HuH-7.5 (cell line): ENCODE data around the gene ANXA4.
"Not testable (repeated sequence)": the region's sequence is repeated elsewhere in the genome, so short reads cannot be mapped to it uniquely, and the experiment has no call there.

Source experiments
- DNase-seq: peaks from one replicate; pipeline ENCODE4 v3.0.0; 2011; ENCODE audit warnings: low spot score

The ANXA4 gene

GRCh38 chr2:69721022-69721421 lies 20.9 kb upstream of the ANXA4 start:
- DNase-seq = no peak

GRCh38 chr2:69723791-69724190 lies 18.1 kb upstream of the ANXA4 start:
- DNase-seq = no peak

GRCh38 chr2:69724540-69725159 lies 17.3 kb upstream of the ANXA4 start:
- peak; percentile 37 for DNase-seq

DNA sequence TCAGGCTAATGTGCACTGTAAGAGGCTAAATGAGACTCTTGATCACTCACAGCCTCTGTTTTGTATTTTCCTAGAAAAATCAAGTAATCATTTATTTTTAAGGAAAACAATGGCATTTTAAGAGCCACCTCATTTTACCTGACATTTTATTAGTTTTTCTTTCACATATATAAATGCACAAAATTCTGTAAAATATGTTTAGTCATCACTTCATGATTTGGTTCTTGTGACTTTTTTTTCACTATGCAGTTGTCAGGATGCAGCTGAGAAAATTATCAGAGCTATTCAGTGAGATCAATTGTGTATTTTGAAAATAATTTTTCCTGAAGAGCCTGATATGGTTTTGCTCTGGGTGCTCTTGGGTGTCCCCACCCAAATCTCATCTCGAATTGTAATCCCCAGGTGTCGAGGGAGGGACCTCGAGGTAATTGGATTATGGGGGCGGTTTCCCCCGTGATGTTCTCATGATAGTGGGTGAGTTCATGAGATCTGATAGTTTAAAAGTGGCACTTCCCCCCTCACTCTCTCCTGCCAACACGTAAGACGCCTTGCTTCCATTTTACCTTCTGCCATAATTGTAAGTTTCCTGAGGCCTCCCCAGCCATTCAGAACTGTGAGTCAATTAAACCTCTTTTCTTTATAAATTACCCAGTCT lies 16.1 kb upstream of the ANXA4 start:
- no peak for DNase-seq

DNA sequence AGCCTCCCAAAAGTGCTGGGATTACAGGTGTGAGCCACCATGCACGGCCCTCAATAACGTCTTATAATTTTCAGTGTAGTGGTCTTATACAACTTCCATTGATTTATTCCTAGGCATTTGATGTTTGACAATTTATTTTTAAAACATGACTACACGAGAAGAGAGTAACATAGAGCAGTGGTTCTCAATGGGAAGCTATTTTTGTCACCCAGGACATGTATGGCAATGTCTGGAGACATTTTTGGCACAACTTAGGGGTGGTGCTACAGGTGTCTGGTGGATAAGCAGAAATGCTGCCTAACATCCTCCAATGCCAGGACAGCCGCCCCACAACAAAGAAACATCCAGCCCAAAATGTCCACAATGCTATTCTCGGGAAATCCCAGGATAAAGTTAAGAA lies 12.7 kb upstream of the ANXA4 start:
- no peak for DNase-seq

DNA sequence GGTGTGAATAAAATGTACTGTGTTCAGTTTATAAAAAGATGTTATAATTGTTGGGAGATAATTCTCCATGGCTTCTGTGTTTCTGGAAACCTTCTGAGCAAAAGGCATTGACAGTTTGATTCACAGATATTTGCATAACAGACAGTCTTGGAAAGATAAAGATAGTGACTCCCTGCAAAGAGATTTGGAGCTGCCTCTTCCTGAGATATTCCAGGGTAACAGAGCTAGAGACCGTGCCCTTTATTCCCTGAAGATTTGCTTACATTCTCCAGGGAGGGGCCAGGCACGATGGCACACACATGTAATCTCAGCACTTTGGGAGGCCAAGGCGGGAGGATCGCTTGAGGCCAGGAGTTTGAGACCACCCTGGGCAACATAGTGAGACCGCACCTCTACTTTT lies 12.2 kb upstream of the ANXA4 start:
- DNase-seq = no peak

DNA sequence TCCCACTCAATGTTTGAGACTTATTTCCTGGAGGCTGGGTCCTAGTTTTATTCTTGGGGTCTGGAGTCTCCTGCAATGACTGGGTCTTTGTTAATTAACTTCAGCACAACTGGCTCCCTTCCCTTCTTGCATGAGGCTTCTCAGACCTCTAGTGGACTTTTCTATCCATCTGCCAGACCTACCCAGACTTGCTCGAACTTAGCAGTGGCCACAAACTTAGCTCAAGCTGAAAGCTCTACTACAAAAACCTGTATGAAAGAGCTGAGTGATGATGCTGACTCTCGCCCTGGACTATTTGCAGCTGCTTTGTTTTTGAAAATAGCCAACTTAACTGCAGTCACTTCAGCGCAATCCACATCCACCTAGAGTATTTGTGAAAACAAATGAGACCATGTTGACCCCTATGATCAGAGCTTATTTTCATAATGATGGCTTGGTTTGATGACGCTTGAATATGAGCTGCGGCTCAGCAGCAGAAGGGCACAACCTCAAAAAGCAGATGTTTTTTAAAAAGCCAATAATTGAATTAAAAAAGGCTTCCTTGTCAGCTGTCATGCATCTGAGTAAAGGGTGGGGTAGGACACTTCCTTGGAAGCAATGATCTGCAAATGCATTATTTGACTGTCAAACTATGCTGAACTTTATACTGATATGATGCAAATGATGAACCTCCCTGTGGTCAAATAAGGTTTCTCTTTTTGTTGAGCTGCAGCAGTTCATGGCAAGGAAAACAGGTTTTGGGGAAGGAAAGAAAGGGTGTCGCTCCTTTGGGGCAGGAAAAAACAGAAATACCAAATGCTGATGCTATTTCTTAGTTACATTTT lies 10.6 kb upstream of the ANXA4 start:
- DNase-seq = no peak

GRCh38 chr2:69733342-69734034 lies 8.4 kb upstream of the ANXA4 start:
- no peak for DNase-seq

DNA sequence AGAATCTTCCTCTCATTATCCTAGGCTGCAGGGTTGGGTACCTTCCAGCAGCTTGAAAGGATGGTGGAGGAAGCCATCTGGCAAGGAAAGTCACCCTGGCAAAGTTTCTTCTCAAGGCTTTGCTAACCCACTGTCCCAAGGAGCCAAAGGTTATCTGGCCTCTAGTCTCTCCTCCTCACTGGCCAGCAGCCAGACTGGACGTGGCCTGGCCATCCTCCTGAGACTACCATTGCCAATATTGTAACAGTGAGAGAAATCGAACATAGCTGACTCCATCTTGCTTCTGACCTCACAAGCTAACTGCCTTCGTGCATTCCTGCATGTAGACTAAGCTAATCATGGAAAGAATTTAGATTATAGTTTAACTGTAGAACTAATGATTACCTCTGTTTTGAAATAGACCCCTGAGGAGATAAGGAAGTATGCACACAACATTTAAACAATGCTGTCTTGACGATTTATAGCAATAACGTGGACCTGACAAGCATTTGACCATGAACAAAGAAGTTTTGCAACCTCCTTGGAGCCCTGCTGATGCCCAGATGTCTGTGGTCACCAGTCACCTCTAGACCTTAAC lies 7.8 kb upstream of the ANXA4 start:
- DNase-seq = no peak

- DNase-seq = no peak
Observed at GRCh38 chr2:69734854-69735544, 6.9 kb upstream of the ANXA4 start.

DNA sequence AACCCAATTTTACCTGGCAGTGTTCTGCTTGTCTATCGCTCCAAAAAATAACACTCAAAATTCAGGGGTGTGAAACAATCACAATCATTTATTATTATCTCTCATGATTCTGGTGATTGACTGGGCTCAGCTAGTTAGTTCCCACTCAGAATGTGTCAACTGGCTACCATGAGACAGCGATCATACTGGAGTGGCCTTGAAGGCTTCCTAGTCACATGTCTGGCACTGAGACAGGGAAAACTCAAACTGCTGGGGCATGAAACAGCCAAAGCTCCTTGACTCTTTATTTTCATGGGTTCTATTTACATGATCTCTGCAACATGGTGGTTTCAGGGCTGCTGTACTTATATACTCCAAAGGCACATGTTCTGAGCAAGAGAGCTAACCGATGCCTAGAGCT lies 6.2 kb upstream of the ANXA4 start:
- no peak for DNase-seq

DNA sequence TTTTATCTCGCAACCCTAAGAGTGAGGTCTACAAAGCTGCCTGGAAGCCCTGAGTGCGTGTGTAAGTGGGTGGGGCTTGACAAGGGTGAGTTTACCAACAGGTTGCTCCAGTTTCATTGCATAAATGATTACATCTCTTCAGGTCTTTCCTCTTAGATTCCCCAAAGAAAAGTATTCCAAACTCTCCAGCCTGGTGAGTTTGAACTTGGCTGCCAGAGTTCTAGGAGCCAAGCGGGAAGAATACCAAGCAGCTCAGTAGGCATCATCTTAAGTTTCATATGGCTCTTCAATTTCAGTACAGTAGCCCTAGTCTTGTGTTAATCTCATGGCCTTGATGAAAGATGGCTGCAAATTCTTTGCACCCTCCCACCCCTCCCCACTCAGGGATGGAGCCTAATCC lies 3.8 kb upstream of the ANXA4 start:
- not testable (repeated sequence) for DNase-seq

DNA sequence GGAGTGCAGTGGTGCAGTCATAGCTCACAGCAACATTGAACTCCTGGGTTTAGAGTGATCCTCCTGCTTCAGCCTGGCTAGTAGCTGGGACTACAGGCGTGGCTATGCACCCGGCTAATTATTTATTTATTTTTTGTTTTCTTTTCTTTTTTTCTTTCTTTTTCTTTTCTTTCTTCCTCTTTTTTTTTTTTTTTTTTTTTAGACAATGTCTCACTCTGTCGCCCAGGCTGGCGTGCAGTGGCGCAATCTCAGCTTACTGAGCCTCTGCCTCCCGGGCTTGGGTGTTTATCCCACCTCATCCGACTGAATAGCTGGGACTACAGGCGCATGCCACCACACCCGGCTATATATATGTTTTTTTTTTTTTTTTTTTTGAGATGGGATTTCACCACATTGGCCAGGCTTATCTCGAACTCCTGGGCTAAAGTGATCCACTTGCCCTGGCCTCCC lies 1.4 kb upstream of the ANXA4 start:
- no peak for DNase-seq

- peak; percentile 56 for DNase-seq
Observed at GRCh38 chr2:69741229-69741574, 732 bp upstream of the ANXA4 start.

GRCh38 chr2:69742322-69742952 lies 503 bp downstream of the ANXA4 start:
- DNase-seq = no peak

DNA sequence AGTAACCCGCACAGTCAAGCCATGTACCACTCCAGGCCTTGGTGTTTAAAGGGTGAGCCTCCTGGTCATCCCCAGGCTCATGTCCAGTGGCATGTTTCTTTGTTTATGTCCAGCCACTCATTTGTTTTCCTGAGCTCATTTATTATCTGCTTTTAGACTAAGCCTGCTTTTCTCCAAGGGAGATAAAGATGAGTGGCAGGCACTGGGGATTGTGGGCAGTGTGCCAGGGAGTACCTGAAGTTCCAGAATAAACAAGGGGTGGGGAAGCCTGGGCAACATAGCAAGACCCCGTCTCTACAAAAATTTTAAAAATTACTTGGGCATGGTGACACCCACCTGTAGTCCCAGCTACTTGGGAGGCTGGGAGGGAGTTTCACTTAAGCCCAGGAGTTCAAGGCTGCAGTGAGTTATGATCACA lies 1.9 kb downstream of the ANXA4 start:
- DNase-seq = no peak

- DNase-seq = no peak
Observed at GRCh38 chr2:69744456-69744855, 2.5 kb downstream of the ANXA4 start.

GRCh38 chr2:69745035-69745434 lies 3.1 kb downstream of the ANXA4 start:
- no peak for DNase-seq

DNA sequence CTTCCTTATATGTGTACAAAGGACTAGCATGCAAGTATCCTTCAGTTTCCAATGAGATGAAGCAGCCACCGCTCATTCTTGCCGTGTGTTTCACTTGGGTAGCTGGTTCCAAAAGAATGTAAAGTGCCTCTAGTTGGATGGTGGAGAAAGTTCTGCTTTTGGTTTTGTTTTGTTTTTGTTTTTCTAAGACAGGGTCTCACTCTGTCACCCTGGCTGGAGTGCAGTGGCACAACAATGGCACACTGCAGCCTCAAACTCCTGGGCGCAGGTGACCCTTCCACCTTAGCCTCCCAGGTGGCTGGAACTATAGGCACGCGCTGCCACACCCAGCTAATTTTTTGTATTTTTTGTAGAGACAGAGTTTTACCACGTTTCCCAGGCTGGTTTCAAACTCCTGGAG lies 8.3 kb downstream of the ANXA4 start:
- no peak for DNase-seq

DNA sequence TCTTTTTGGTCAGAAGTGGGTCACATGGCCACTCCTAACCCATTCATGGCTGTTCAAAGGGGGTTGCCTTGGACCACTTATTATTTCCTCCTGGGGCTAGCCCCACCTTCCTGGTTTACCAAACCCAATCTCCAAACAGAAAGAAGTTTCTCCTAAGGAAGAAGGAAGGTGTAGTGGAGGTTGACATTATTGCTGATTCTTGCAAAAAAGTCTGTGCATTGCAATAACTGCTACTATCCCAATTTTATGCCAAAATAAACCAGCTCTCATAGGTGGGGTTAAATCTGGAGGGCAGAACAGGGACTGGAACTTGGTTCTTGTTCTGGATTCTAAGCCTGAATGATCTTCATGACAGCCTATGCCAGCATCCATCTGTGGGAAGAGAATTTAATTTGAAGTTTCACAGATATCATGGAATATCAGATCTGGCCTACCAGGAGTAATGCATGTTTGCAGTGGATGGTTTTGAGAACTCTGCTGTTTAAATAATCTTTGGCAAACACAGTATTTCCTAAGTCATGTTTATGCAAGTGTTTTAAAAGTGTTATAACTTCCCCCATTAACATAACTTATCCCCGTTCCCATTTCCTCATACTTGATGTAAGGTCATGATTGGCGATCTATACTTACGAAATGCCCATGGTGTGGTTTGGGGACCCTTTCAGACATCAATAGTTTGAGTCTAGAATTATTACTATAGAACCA lies 11.9 kb downstream of the ANXA4 start:
- DNase-seq = no peak

- DNase-seq = no peak
Observed at GRCh38 chr2:69754633-69755032, 12.7 kb downstream of the ANXA4 start.
